HepG2 (cell line): Measurements from ENCODE around the gene MMP19. TPM values are rescaled to one million over a fixed set of nuclear protein-coding genes. Genes with fewer than 3 reads are reported as not detected.
A peak's percentile ranks its signal among the peaks of the same experiment; 100 is the strongest.

Experiments
- AHR ChIP-seq: IDR thresholded peaks from 2 replicates; pipeline ENCODE4 v1.6.1; 2018; ENCODE audit warnings: missing genetic modification reagents, missing compliant biosample characterization
- AKAP8 ChIP-seq: sonication (generic); formaldehyde crosslinking; IDR thresholded peaks from 2 replicates; pipeline ENCODE4 v1.5.1; 2020; ENCODE audit warnings: mild to moderate bottlenecking, missing genetic modification reagents
- ATF4 ChIP-seq, 2 experiments: fragments of 450-650 bp in 1 of 2; sonication (generic) in 1 of 2; formaldehyde crosslinking; IDR thresholded peaks; 2 replicates each; pipeline versions ENCODE4 v1.5.0 to v1.8.0; 2020 to 2022; ENCODE audit warnings: mild to moderate bottlenecking in 1 of 2, missing genetic modification reagents in 1 of 2
- CENPX ChIP-seq: sonication (generic); formaldehyde crosslinking; IDR thresholded peaks from 2 replicates; pipeline ENCODE4 v1.9.0; 2021; ENCODE audit warnings: mild to moderate bottlenecking, missing genetic modification reagents, moderate library complexity
- E2F5 ChIP-seq: sonication (generic); formaldehyde crosslinking; conservative IDR thresholded peaks from 2 replicates; pipeline ENCODE4 v1.4.0; 2020; ENCODE audit warnings: missing genetic modification reagents
- EZH2 ChIP-seq: conservative IDR thresholded peaks from 2 replicates; pipeline ENCODE4 v1.6.1; 2012; ENCODE audit warnings: mild to moderate bottlenecking, low read depth, low read length, moderate library complexity
- FOSL1 ChIP-seq: sonication (generic); formaldehyde crosslinking; IDR thresholded peaks from 2 replicates; pipeline ENCODE4 v1.9.0; 2021; ENCODE audit warnings: missing genetic modification reagents, borderline replicate concordance
- FOXM1 ChIP-seq: sonication (generic); formaldehyde crosslinking; IDR thresholded peaks from 2 replicates; pipeline ENCODE4 v1.5.0; 2020; ENCODE audit warnings: missing genetic modification reagents
- HOMEZ ChIP-seq: IDR thresholded peaks from 2 replicates; pipeline ENCODE4 v1.6.1; 2016; ENCODE audit warnings: low read depth
- MYPOP ChIP-seq: sonication (generic); formaldehyde crosslinking; IDR thresholded peaks from 2 replicates; pipeline ENCODE4 v1.8.1; 2023; ENCODE audit warnings: mild to moderate bottlenecking, moderate library complexity, missing genetic modification reagents
- ONECUT2 ChIP-seq: sonication (generic); formaldehyde crosslinking; IDR thresholded peaks from 2 replicates; pipeline ENCODE4 v1.4.0; 2020; ENCODE audit warnings: missing genetic modification reagents
- PCBP1 ChIP-seq: fragments of 200-400 bp; formaldehyde crosslinking; IDR thresholded peaks from 2 replicates; pipeline ENCODE4 v1.6.1; 2017; ENCODE audit warnings: mild to moderate bottlenecking, low read depth, low read length, borderline replicate concordance
- RFXANK ChIP-seq: IDR thresholded peaks from 2 replicates; pipeline ENCODE4 v1.6.1; 2016
- SCMH1 ChIP-seq: sonication (generic); formaldehyde crosslinking; IDR thresholded peaks from 2 replicates; pipeline ENCODE4 v1.9.0; 2021; ENCODE audit warnings: missing genetic modification reagents, mild to moderate bottlenecking, borderline replicate concordance
- USF2 ChIP-seq, 2 experiments: sonication (generic) in 1 of 2; formaldehyde crosslinking in 1 of 2; IDR thresholded peaks; 2 replicates each; pipeline versions ENCODE4 v1.5.1 to v1.6.1; 2011 to 2020; ENCODE audit warnings: borderline replicate concordance in 1 of 2, low read depth in 1 of 2, low read length in 1 of 2, mild to moderate bottlenecking in 1 of 2, missing genetic modification reagents in 1 of 2, moderate library complexity in 1 of 2
- ZNF20 ChIP-seq: sonication (generic); formaldehyde crosslinking; IDR thresholded peaks from 2 replicates; pipeline ENCODE4 v1.4.0; 2020; ENCODE audit warnings: mild to moderate bottlenecking, moderate library complexity, missing genetic modification reagents
- ZNF207 ChIP-seq: fragments of 450-650 bp; IDR thresholded peaks from 2 replicates; pipeline ENCODE4 v1.6.1; 2016; ENCODE audit warnings: antibody characterized with exemption, borderline replicate concordance
- ZNF614 ChIP-seq: IDR thresholded peaks from 2 replicates; pipeline ENCODE4 v1.6.1; 2018; ENCODE audit warnings: missing biosample characterization, missing genetic modification reagents, inconsistent platforms, borderline replicate concordance
- ZNF746 ChIP-seq: sonication (generic); formaldehyde crosslinking; IDR thresholded peaks from 2 replicates; pipeline ENCODE4 v1.8.0; 2022; ENCODE audit warnings: mild to moderate bottlenecking, missing genetic modification reagents
- ZNF784 ChIP-seq: sonication (generic); formaldehyde crosslinking; IDR thresholded peaks from 2 replicates; pipeline ENCODE4 v1.5.1; 2020; ENCODE audit warnings: missing genetic modification reagents, mild to moderate bottlenecking, borderline replicate concordance
- ZNF792 ChIP-seq: IDR thresholded peaks from 2 replicates; pipeline ENCODE4 v1.6.1; 2016
- polyA plus RNA-seq, 8 experiments: library from polyadenylated mRNA; depleted of rRNA in 3 of 8; stranded (reverse) in 7 of 8; unstranded in 1 of 8; fragments of >200 nt; fragmentation: Illumina TruSeq in 4 of 8; extraction: Trizol in 4 of 8; gene quantifications; 2 replicates each; pipeline versions ENCODE4 v1.2.1 to v1.2.3, GENCODE V29; 2011 to 2016; ENCODE audit warnings: low read depth in 4 of 8, missing spikeins in 1 of 8, mixed read lengths in 1 of 8; ENCODE audit not compliant: insufficient read depth in 1 of 8
- total RNA-seq, 5 experiments: library from RNA; depleted of rRNA; stranded (reverse); fragments of >200 nt; fragmentation: Illumina TruSeq; extraction: Trizol; gene quantifications; 2 replicates each; pipeline ENCODE4 v1.2.3, GENCODE V29; 2016; ENCODE audit warnings: low read depth in 1 of 5

The MMP19 gene
- total and polyA plus RNA-seq, 2 of the 13 experiments (the other 11 are each of a cell fraction or from before 2014, with no cell fraction given) = 0.07 to 0.08 TPM

GRCh38 chr12:55817345-55818139 lies 25.2 kb downstream of the MMP19 start, which contains the start of the genes ORMDL2 and SARNP (continued):
- TF ChIP-seq ZNF20 (CRISPR knock-in tag) (no peak), MYPOP (no peak), ZNF207 (no peak), ATF4 (CRISPR knock-in tag; IDR thresholded peaks at IDR 0.05) (peak in 1 of 2 experiments; percentile 77; a peak in 2 of 4 replicates), FOSL1 (CRISPR knock-in tag) (no peak), HOMEZ (CRISPR knock-in tag) (peak; percentile 24; the same call in 1 of the 2 replicates), FOXM1 (no peak), CENPX (CRISPR knock-in tag) (no peak), ZNF614 (CRISPR knock-in tag) (peak; percentile 74), E2F5 (peak; percentile 90), ZNF746 (CRISPR knock-in tag) (no peak), ZNF792 (peak; percentile 28; the same call in 1 of the 2 replicates), USF2 (IDR thresholded peaks at IDR 0.05; ENCODE audit: low read depth, low read length) (no peak), USF2 (CRISPR knock-in tag; IDR thresholded peaks at IDR 0.05; ENCODE audit: borderline replicate concordance) (no peak; the same call in 1 of the 2 replicates), AKAP8 (CRISPR knock-in tag) (no peak), RFXANK (CRISPR knock-in tag) (0 out of 2 replicates have a peak, but pooled peaks have one; percentile 75), AHR (CRISPR knock-in tag) (0 out of 2 replicates have a peak, but pooled peaks have one; percentile 54), EZH2 (no peak), PCBP1 (0 out of 2 replicates have a peak, but pooled peaks have one; percentile 54), ZNF784 (CRISPR knock-in tag) (0 out of 2 replicates have a peak, but pooled peaks have one; percentile 77), ONECUT2 (CRISPR knock-in tag) (no peak), SCMH1 (CRISPR knock-in tag) (no peak)
